Measurements from ENCODE around the gene FBXO44. TPM values are rescaled to one million over a fixed set of nuclear protein-coding genes. Genes with fewer than 3 reads are reported as not detected.

FBXO44 gene
- total and polyA plus RNA-seq, 2 experiments from 2014 or later: 22.0 to 30.8 TPM

- H3K4me3 Mint-ChIP-seq: 0 out of 3 replicates have a peak overlapping the region, but pooled peaks have one; percentile 33
- Histone ChIP-seq H3K27me3 (ENCODE audit: insufficient read depth) (no peaks in the 10 kb centered on the region), H3K36me3 (ENCODE audit: insufficient read depth) (no peaks in the 10 kb centered on the region), H4K20me1 (replicated peaks; ENCODE audit: insufficient read depth) (peaks cover 7% of the 10 kb centered on the region), H3K4me2 (peak overlapping the region; percentile 92), H3K4me1 (ENCODE audit: insufficient read depth) (peaks cover 63% of the 10 kb centered on the region), H3K27ac (ENCODE audit: low read depth) (peak overlapping the region; percentile 98), H3F3A (replicated peaks; ENCODE audit: low read depth) (peaks cover 50% of the 10 kb centered on the region), H2AFZ (no peak overlapping the region), H3K9me2 (ENCODE audit: insufficient read depth) (no peaks in the 10 kb centered on the region), H3K4me3 (peak overlapping the region; percentile 94; the same call in 1 of the 2 replicates), H3K79me2 (replicated peaks; ENCODE audit: insufficient read depth) (peaks cover 92% of the 10 kb centered on the region)
- peaks cover 21% of the 10 kb centered on the region for H3K27me3 Mint-ChIP-seq (ENCODE audit: insufficient read depth, low read depth, poor library complexity)
- H3K27ac Mint-ChIP-seq: 0 out of 2 replicates have a peak overlapping the region, but pooled peaks have one; percentile 72
- DNase-seq (ENCODE audit: low spot score): no peak
- no peak for ATAC-seq
- peaks cover 3% of the 10 kb centered on the region; the same call in 2 of the 3 replicates for H3K9me3 Mint-ChIP-seq
- peaks cover 58% of the 10 kb centered on the region for H3K4me1 Mint-ChIP-seq
- TF ChIP-seq POLR2AphosphoS5 (IDR thresholded peaks at IDR 0.05; ENCODE audit: low read depth): 0 out of 2 replicates have a peak, but pooled peaks have one; percentile 8
- no peak for TF ChIP-seq REST (IDR thresholded peaks at IDR 0.05; ENCODE audit: unreplicated experiment)
- no peak for TF ChIP-seq NANOG (IDR thresholded peaks at IDR 0.05; ENCODE audit: borderline replicate concordance)
- peaks cover 39% of the 10 kb centered on the region for H3K36me3 Mint-ChIP-seq (ENCODE audit: low read depth)
These were observed 33.8 kb downstream of the FBXO44 start for GRCh38 chr1:11688506-11688905.

DNA sequence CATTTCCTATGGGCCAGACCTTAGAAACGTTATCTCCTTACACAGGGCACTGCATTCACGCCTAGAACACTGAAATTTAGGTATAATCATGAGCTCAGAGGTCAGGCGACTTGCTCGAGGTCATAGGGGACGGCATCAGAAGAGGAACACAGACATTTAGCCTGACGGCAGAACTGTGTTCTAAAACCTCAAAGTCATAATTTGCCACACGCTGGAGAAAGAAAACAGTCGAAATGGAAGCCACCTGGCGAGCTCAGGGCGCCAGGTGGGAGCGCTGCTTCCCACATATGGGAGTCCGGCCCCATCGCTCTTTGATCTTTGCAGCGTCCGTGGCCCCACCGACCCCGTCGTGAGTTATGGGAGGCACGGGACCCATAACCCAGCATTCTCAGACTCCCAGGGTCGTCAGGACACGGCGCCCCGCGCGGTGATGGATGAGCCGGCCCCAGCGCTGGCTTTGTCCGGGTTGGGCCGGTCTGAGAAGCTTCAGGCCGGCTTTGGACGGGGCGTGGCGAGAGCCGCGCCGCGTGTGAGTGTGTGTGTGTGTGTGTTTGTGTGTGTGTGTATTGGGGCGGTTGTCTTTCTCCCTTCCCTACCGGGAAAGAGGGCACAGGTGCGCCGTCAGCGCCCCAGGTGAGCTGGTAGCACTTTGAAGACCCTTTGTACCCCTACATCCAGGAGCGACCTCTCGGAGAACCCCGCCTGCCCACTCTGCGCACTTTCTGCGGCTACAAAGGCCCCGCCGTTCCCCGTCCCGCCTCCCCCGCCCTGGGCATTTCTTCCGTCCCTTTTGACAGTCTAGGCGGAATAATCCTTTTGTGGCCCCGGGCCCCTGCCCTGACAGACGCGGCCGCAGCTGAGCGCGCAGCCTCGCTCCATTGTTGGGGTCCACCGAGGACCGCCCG, 36.0 kb downstream of the FBXO44 start:
- no peak overlapping the region for H2AFZ ChIP-seq
- peaks cover 49% of the 10 kb centered on the region for H3K4me1 Mint-ChIP-seq
- H3K27ac Mint-ChIP-seq: peak overlapping the region; percentile 95
- no peak for TF ChIP-seq ETS1 (IDR thresholded peaks at IDR 0.05)
- TF ChIP-seq EZH2phosphoT487 (IDR thresholded peaks at IDR 0.05; ENCODE audit: unreplicated experiment): no peak
- TF ChIP-seq NANOG (IDR thresholded peaks at IDR 0.05; ENCODE audit: borderline replicate concordance): no peak
- no peak for TF ChIP-seq EZH2 (IDR thresholded peaks at IDR 0.05; ENCODE audit: low read depth, unreplicated experiment)
- TF ChIP-seq REST (IDR thresholded peaks at IDR 0.05; ENCODE audit: unreplicated experiment): no peak
- TF ChIP-seq ZNF331 (CRISPR knock-in tag; IDR thresholded peaks at IDR 0.05; ENCODE audit: low read depth): no peak

More for the DNA sequence above, 36.0 kb downstream of the FBXO44 start:
- Histone ChIP-seq H3K36me3 (ENCODE audit: insufficient read depth) (no peaks in the 10 kb centered on the region), H4K20me1 (replicated peaks; ENCODE audit: insufficient read depth) (peaks cover 7% of the 10 kb centered on the region), H3F3A (replicated peaks; ENCODE audit: low read depth) (peaks cover 31% of the 10 kb centered on the region), H3K27me3 (ENCODE audit: insufficient read depth) (no peaks in the 10 kb centered on the region), H3K4me3 (peak overlapping the region; percentile 94), H3K4me1 (ENCODE audit: insufficient read depth) (peaks cover 48% of the 10 kb centered on the region), H3K4me2 (peak overlapping the region; percentile 92), H3K79me2 (replicated peaks; ENCODE audit: insufficient read depth) (peaks cover 92% of the 10 kb centered on the region), H3K27ac (ENCODE audit: low read depth) (peak overlapping the region; percentile 98), H3K9me2 (ENCODE audit: insufficient read depth) (no peaks in the 10 kb centered on the region)
- peak overlapping the region; percentile 91 for H3K4me3 Mint-ChIP-seq
- peaks cover 24% of the 10 kb centered on the region for H3K27me3 Mint-ChIP-seq (ENCODE audit: insufficient read depth, low read depth, poor library complexity)
- DNase-seq (ENCODE audit: low spot score): peak; percentile 76
- ATAC-seq: peak; percentile 7
- H3K36me3 Mint-ChIP-seq (ENCODE audit: low read depth): peaks cover 29% of the 10 kb centered on the region
- H3K9me3 Mint-ChIP-seq: peaks cover 3% of the 10 kb centered on the region; the same call in 2 of the 3 replicates

All from GM23338 (cell line).